Mucosa of gallbladder (tissue), 1 donor: Measurements from ENCODE around the gene INF2. TPM values are rescaled to one million over a fixed set of nuclear protein-coding genes. Genes with fewer than 3 reads are reported as not detected.

Experiments used
- DNase-seq: peaks from one replicate; pipeline ENCODE4 v3.0.0-alpha.2; 2020; ENCODE audit warnings: low spot score
- total RNA-seq: library from RNA; stranded (reverse); gene quantifications from one replicate; pipeline ENCODE4 v1.2.1, GENCODE V29; 2021
- donor health status: DM: no; HTN: no; CAD: no.

INF2 gene
- total RNA-seq, 1 donor from 2014 or later = 306 TPM

GRCh38 chr14:104676694-104677511 lies 12.5 kb upstream of the INF2 start:
- DNase-seq = no peak

GRCh38 chr14:104677512-104678332 lies 11.7 kb upstream of the INF2 start:
- peak; percentile 74 for DNase-seq

GRCh38 chr14:104678346-104678745 lies 11.1 kb upstream of the INF2 start:
- no peak for DNase-seq

- DNase-seq = no peak
Observed at GRCh38 chr14:104678901-104679705, 10.3 kb upstream of the INF2 start.

GRCh38 chr14:104680056-104680805 lies 9.2 kb upstream of the INF2 start:
- peak; percentile 62 for DNase-seq

- DNase-seq = peak; percentile 90
Observed at GRCh38 chr14:104680806-104681688, 8.4 kb upstream of the INF2 start.

GRCh38 chr14:104681689-104682074 lies 7.7 kb upstream of the INF2 start:
- peak; percentile 91 for DNase-seq

GRCh38 chr14:104682107-104682593 lies 7.3 kb upstream of the INF2 start:
- DNase-seq = no peak

GRCh38 chr14:104683653-104684448 lies 5.6 kb upstream of the INF2 start:
- DNase-seq = no peak

- DNase-seq = no peak
Observed at GRCh38 chr14:104684449-104684821, 5.0 kb upstream of the INF2 start.

GRCh38 chr14:104685216-104685997 lies 4.0 kb upstream of the INF2 start:
- no peak for DNase-seq

GRCh38 chr14:104685998-104686610 lies 3.3 kb upstream of the INF2 start:
- DNase-seq = no peak

GRCh38 chr14:104686624-104687517 lies 2.5 kb upstream of the INF2 start:
- DNase-seq = peak; percentile 72

- peak; percentile 90 for DNase-seq
Observed at GRCh38 chr14:104687601-104688504, 1.6 kb upstream of the INF2 start.

- DNase-seq = no peak
Observed at GRCh38 chr14:104688505-104689108, 811 bp upstream of the INF2 start.
